ENCODE results near the gene RIMBP2.

Gene RIMBP2

GRCh38 chr12:130401703-130402102 lies 314.4 kb downstream of the RIMBP2 start:
- DNase-seq (ENCODE audit: insufficient read length, low spot score): no peak
- FAIRE-seq: no peak

DNA sequence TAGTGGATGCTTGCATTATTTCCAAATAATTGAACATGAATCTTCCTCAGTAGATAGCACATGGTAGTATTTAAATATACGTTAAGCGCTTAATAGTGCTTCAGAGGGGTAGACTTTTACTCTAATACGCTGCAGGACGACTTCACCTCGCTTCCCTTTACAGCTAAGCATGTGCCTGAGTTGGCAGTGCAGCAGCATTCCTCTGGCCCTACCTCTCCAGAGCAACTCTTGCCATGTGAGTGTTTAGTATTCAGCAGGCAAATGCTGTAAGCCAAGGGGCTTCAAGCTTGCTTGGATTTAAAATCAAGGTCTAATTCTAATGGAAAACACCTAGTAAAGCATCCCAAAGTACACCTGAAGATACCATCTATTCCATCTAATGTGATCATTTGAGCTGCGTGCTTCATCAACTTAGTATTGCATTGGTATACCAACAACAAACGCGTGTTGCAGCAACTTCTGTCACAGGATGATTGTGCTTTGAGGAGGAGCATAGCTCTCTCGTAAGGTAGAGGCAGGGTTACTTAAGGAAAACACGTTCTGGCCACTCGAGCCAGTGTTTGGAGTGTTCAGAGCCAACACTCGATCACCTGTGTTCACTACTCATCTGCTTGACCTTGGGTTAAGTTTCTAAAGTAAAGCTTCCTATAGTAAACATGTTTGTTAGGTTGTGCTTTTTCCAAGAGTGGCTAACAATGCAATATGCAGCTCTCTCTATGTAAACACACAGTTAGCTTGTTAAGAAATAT lies 317.8 kb downstream of the RIMBP2 start:
- no peak for FAIRE-seq
- no peak for DNase-seq (ENCODE audit: insufficient read length, low spot score)

DNA sequence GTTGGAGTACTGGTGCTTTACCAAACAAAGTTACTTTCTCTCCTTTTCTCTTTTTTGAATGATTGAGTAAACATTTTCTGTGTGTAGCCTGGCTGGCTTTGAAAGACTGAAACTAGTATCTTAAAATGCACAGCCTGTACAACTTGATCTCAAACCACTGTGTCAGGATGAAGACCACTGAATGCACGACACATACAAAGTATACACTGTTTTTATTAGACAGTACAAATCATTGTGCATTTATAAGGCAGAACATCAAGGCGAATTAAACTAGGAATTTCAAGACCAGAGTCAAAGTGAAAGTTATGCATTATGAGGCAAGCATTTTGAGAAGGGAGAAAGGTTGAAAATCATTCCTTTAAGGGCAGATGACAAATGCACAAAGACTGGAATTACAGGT lies 319.4 kb downstream of the RIMBP2 start:
- FAIRE-seq: no peak
- no peak for DNase-seq (ENCODE audit: insufficient read length, low spot score)

DNA sequence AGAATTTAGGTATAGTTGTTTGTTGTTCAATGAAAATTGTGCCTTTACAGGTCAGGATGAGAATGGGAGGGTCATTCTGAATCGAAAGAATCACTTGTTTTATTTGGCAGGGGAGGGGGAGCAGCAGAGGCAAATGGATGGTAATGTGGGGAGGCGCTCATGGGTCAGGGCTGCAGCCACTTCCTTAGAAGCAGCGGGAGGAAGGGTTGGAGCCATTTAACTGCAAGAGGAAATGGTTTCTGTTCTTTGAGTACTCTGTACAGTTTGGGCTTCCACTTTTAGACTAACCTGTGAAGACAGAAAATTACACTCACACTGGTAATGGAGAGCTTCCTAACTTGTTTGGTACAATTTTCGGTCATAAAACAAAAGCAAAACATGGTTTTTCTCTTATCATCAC lies 321.2 kb downstream of the RIMBP2 start:
- DNase-seq (ENCODE audit: insufficient read length, low spot score): no peak
- FAIRE-seq: no peak

DNA sequence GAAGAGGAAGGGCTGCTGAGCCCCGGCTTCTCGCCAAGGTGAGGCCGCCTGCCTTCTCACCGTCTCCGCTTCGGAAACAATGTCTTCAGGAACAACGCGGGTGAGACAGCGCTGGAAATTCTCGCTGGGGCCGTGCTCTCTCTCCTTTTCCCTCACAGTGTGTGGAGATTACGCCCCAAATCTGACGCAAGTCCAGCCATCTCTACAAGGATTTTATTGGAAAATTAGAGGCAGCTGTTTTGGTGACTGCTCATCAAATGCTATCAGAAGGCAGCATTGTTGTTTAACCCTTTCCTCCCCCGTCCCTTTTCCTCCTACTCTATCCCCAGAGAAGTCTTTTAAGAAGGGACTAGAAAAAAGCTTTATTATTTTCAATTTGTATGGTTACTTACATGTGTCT lies 324.9 kb downstream of the RIMBP2 start:
- FAIRE-seq (no peak), DNase-seq (ENCODE audit: insufficient read length, low spot score) (no peak)

DNA sequence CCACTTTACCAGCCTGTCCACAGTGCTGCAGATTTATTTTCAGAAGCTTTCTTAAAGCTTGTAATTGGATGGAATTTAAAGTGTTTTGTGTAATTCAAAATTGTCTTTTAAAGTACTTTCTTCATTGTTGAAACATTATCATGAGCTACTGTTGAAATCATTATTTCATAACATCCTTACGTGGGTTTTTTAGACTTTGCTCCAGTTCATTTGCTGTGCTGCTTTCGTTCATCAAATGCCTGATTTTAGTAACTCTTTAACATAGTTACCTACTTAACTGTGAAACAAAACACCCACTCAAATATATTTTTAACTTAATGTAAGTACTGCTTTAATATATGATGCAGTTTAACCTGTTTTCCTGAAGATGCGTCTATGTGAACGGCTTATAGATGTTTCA lies 330.9 kb downstream of the RIMBP2 start:
- DNase-seq (ENCODE audit: insufficient read length, low spot score) (no peak), FAIRE-seq (no peak)

DNA sequence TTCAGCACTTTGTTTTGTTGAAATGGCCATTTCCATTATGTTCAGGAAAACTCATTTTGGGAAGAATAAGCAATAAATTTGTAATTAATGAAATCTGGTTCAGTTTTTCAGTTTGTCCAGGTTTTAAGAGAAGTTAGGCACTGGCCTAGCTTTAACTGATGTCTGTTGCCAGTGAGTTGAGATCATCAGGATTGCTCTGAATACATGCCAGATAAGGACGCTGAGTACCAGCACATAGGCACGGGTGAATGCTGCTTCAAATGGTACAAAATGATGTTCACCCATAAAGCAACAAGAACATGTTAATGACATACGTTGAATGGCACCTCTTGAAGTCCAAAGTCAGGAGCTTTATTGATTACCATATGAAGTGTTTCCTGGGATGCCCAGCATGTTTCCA lies 331.9 kb downstream of the RIMBP2 start:
- FAIRE-seq: no peak

GRCh38 chr12:130382818-130383217 lies 333.3 kb downstream of the RIMBP2 start:
- no peak for DNase-seq (ENCODE audit: insufficient read length, low spot score)
- no peak for FAIRE-seq

More for the DNA sequence above, 331.9 kb downstream of the RIMBP2 start:
- DNase-seq (ENCODE audit: insufficient read length, low spot score): no peak

DNA sequence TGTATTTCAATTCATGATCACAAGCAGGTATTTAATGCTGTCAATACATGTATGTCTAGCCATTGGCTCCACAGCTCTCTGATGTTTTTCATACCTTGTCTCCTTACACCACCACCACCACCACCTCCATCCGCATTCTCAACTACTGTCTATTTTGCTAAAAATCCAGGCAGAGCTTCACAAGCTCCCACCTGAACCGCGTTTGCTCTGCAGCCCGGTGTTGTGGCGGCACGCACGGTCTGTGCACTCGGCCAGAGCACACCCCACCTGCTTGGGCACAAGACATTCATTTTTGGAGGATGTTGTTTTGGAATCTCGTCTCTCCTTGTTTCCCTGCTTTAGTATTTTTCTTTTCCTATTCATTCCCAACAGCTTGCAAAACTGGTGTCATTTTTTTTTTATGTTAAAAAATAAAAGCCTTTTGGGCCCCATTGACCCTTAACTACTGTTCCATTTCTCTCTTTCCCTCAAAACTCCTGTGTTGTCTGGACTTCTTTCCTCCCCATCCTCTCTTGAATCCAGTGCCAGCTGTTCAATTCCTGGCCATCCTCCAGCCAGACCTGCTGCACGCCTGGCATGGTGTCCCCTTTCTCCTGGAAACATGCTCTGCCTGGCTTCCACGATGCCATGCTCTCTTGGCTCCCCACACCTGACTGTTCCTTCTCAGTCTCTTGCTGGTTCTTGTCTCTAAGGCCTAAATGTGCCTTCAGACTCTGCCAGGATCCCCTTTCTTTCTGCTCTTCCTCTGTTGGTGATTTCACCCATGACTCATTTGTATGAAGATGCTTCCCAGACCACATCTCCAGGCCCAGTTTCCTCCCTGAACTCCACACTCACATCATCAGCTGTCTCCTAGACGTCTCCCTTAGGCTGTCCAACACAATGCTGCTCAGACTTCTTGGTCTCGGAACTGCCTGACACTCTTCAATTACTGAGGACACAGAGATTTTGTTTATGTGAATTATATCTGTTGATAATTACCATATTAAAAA lies 340.5 kb downstream of the RIMBP2 start:
- DNase-seq (ENCODE audit: insufficient read length, low spot score) (no peak), FAIRE-seq (no peak)

DNA sequence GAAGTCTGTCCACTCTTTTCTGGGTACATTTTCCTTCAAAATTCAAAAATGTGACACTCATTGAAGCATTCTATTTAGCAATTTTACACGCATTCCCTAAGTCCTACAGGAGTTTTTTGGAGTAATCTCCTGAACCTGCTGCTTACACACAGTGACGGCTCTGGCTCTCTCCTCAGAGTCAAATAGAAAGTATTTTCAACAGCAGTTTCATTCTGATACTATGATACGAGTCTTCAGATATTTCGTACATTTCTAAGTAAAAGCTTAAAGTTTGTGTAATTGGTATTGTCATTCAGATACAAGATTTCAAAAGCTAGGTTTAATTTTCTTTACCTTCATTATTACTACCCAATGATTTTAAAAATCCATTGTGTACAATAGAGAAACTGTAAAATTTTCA lies 342.0 kb downstream of the RIMBP2 start:
- FAIRE-seq (no peak), DNase-seq (ENCODE audit: insufficient read length, low spot score) (no peak)

- no peak for FAIRE-seq
- DNase-seq (ENCODE audit: insufficient read length, low spot score): no peak
These were observed 343.2 kb downstream of the RIMBP2 start for GRCh38 chr12:130372936-130373335.

DNA sequence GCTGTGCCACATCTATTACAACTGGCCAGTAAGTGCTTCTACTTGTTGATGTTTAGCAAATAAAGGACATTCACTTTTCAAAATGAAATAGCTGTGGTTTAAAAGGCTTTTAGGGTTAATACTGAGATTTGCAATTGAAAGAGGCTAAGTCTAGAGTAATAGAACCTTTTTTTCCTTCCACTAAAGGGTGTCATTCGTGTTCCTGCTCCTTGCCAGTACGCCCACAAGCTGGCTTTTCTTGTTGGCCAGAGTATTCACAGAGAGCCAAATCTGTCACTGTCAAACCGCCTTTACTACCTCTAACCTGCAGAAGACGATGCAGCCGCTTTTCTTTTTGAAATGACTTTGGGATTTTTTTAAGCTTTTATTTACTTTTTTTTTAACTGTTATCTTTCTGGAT lies 344.8 kb downstream of the RIMBP2 start:
- DNase-seq (ENCODE audit: insufficient read length, low spot score): no peak
- FAIRE-seq: no peak

GRCh38 chr12:130369816-130370215 lies 346.3 kb downstream of the RIMBP2 start:
- no peak for FAIRE-seq
- DNase-seq (ENCODE audit: insufficient read length, low spot score): no peak

DNA sequence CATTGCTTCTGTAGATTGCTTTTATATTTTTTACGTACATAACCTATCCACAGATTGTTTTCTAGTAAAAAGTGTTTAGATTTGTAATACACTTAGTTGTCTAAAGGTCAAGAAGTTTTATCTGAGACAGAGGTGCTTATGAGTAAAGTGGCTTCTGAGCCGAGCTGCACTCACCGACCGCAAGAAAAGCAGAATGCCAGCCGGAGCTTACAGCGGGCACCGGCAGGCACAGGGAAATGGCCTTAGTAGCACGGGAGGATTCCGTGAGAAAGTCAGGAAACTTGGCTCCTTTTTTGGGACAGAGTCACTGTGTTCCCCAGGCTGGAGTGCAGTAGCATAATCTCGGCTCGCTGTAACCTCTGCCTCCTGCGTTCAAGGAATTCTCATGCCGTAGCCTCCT lies 348.6 kb downstream of the RIMBP2 start:
- DNase-seq (ENCODE audit: insufficient read length, low spot score) (no peak), FAIRE-seq (no peak)

- FAIRE-seq (no peak), DNase-seq (ENCODE audit: insufficient read length, low spot score) (no peak)
These were observed 349.1 kb downstream of the RIMBP2 start for GRCh38 chr12:130367003-130367402.

DNA sequence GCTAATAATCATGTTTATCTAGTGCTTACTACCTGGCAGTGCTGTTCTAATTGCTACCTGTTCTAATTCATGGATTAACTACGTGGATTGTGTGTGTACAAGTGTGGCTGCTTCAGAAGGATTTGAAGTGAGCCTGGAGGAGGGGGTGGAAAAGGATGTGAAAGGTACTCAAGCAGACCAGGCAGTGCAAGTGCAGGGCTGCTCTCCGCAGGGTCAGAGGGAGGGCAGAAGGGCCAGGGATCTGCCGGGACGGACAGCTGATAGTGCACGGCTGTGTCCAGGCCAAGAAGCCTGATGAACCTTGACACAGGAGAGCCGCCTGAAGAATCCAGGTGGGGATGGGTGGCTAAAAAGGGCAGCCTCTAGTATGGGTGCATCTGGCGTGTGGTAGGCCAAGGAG lies 349.9 kb downstream of the RIMBP2 start:
- no peak for FAIRE-seq

DNA sequence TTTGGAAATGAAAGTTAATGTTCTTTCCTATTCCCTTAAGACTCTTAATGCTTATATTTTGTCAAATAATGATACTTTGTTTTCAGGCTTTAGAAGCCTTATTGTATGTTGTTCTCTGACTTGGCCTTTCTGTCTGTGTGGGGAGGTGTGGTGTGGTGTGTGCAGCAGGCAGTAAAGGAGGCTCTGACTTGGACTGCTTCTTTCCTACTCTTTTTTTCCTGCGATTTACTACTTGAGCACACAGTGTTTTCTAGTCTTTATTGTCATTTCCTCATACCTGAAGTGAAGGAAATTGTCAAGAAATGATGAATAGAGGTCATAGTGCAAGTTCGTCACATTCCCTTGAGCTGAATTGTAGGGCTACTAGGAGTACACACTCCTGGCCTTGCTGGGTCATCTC lies 351.5 kb downstream of the RIMBP2 start:
- no peak for FAIRE-seq
- DNase-seq (ENCODE audit: insufficient read length, low spot score): no peak

More for the DNA sequence above, 349.9 kb downstream of the RIMBP2 start:
- no peak for DNase-seq (ENCODE audit: insufficient read length, low spot score)

GRCh38 chr12:130362060-130362459 lies 354.0 kb downstream of the RIMBP2 start:
- FAIRE-seq (no peak), DNase-seq (ENCODE audit: insufficient read length, low spot score) (no peak)

DNA sequence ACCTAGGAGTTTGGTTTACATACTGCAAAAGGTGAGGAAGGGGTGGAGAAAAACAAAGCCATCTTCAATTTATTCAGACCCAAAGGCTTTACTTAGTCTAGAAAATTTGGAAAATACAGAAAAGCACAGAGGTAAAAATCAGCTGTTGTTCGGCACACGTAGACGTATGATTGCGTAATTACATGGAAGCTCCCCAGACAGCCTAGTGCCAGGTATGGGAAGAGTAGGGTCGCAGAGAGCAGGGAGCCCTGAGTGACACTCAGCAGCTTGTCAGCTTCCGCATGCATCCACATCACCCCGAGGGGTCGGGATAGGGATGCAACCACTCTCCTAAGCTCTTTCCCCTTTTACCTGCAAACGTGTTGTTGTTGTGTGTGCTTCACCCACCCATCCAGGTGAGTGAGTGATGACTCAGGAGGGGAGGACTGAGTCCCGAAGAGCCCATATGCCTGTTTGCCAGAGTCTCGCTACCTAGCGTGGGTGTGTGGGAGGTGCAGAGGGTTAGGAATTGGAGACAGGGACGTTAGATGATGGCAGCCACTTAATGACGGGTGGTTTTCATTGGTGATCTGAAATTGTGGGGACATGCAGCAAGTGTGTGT lies 358.3 kb downstream of the RIMBP2 start:
- FAIRE-seq (no peak), DNase-seq (ENCODE audit: insufficient read length, low spot score) (no peak)

DNA sequence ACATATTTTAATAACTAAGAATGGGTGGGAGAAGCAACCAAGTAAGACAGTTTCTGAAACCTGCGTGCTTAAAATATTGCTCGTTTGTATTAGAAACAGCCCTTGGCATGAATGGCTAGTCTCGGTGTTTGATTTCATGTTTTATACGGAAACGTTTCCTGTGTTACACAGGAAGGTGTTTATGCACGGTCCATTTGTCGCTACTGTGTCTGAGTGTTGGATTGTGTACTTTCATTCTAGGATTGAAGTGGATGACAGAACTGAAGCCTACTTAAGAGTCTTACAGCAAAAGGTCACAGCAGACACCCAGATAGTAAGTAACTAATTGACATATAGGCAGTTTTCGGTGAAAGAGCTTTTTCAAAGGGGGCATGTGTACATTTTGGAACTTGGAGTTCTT lies 358.9 kb downstream of the RIMBP2 start:
- no peak for FAIRE-seq
- no peak for DNase-seq (ENCODE audit: insufficient read length, low spot score)

DNA sequence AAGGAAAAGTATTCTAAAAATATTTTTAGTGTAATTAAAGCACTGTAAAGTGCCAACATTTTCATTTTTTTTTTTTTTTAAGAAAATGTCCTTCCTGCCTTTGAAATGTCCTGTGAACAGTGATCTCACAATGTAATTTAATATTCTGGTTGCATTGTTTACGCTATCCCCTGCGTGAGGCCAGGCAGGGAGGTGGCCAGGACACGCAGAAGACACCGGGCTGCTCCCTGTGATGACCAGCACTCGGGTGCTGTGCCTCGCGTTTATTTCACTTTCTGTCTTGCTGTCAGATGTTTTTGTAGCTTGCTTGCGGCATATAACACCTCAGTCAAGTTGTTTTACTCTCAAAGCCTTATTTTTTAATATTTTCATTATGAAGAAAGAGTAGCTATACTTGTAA lies 359.9 kb downstream of the RIMBP2 start:
- no peak for DNase-seq (ENCODE audit: insufficient read length, low spot score)
- FAIRE-seq: no peak
